ENCODE measurements around the gene MRPL38. TPM values are rescaled to one million over a fixed set of nuclear protein-coding genes. Genes with fewer than 3 reads are reported as not detected.

MRPL38 gene
- total RNA-seq, 1 experiment from 2014 or later = 219 TPM

DNA sequence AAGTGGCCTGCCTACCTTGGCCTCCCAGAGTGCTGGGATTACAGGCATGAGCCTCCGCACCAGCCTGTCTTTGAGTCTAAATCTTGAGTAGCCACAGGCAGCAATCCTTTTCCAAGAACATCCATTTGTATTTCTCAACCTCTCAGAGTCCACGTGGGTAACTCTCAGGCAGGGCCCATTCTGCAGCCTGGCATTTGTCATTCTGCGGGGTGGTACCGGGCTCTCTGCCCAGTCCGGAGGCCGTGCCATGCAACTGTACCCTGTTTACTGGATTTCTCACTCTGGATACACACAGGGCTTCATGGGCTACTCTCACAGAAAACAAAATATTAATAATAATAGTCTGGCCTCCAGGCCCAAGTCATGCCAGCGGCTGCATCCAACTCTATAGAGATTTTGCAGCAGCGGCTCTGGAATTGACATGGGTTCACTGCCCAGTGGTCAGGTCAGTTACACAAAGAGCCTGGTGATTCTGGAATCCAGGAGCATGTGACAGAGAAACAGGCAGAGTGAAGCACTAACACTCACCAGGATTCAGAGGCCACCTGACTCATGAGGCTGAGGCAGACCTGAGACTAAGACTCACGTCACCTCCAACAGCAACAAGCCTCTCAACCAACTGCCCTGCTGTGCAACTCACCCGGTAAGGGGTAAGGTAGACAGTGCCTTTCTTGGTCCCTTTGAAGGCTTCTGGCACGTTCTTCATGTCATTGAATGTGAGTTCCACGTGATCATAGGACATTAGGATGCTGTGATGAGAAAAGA, 53.6 kb downstream of the MRPL38 start:
- DNase-seq (ENCODE audit: low read depth, low spot score) (no peak), ATAC-seq (no peak)
- peaks cover 20% of the 10 kb centered on the region; the same call in 1 of the 2 replicates for H3K79me2 ChIP-seq (ENCODE audit: insufficient read depth, low read length)
- H3K4me3 ChIP-seq (replicated peaks in 1 of 2; ENCODE audit: low read depth in 1 of 2, low read length in 2 of 2) = no peak overlapping the region
- no peaks in the 10 kb centered on the region for H3K9me2 ChIP-seq (ENCODE audit: insufficient read depth)
- intact Hi-C loops (cut with micrococcal nuclease) = loop anchor here (10.0 kb wide), 1 partner anchor 176 kb away; no protein-coding TSS in a partner anchor
- no peak overlapping the region for H3K4me2 ChIP-seq (ENCODE audit: low read length)
- ChIA-PET POLR2A (interaction anchor here (1.3 kb wide), 1 partner anchor 71 kb away, joined by 6 read pairs; no protein-coding TSS in a partner anchor), CTCF (interaction anchor here (0.5 kb wide), 1 partner anchor 86 kb away, joined by 3 read pairs; no protein-coding TSS in a partner anchor), RAD21 (ENCODE audit: low non-redundant PET in 1 of 2, low total read pairs in 2 of 2, uncharacterized antibody in 2 of 2, unreplicated experiment in 2 of 2) (no interaction called here)
- no peak overlapping the region for H3K27ac ChIP-seq (ENCODE audit: low read depth, low read length)
- H3K4me1 ChIP-seq (ENCODE audit: control insufficient read depth in 1 of 2, insufficient read depth in 2 of 2, low read length in 2 of 2) = peaks cover 21 to 43% of the 10 kb centered on the region in 2 experiments
- H4K20me1 ChIP-seq (ENCODE audit: insufficient read depth) = no peaks in the 10 kb centered on the region
- BruUV-seq (replicated peaks) = no TSS peak
- TF ChIP-seq POLR2AphosphoS5 (IDR thresholded peaks at IDR 0.05; ENCODE audit: low read depth, low read length) (no peak; the same call in 1 of the 2 replicates), SP1 (IDR thresholded peaks at IDR 0.05; ENCODE audit: low read depth) (no peak), SIN3A (IDR thresholded peaks at IDR 0.05; ENCODE audit: low read depth) (no peak), RAD21 (IDR thresholded peaks at IDR 0.05; ENCODE audit: low read depth) (no peak), FOSL1 (IDR thresholded peaks at IDR 0.05; ENCODE audit: low read depth) (no peak), ZNF274 (IDR thresholded peaks at IDR 0.05; ENCODE audit: low read depth, low read length) (no peak), EZH2phosphoT487 (IDR thresholded peaks at IDR 0.05; ENCODE audit: borderline replicate concordance) (no peak), SRF (IDR thresholded peaks at IDR 0.05; ENCODE audit: low read depth) (no peak), POLR2A (IDR thresholded peaks at IDR 0.05; ENCODE audit: borderline replicate concordance, extremely low read depth, insufficient read depth, insufficient read length) (no peak), ZFX (IDR thresholded peaks at IDR 0.05) (no peak), YY1 (IDR thresholded peaks at IDR 0.05; ENCODE audit: extremely low read depth, insufficient replicate concordance, low read depth, low read length) (no peak), EGR1 (IDR thresholded peaks at IDR 0.05; ENCODE audit: low read depth) (no peak), ELF1 (IDR thresholded peaks at IDR 0.05; ENCODE audit: borderline replicate concordance, low read depth) (no peak)
- TF ChIP-seq, protein P1, sequence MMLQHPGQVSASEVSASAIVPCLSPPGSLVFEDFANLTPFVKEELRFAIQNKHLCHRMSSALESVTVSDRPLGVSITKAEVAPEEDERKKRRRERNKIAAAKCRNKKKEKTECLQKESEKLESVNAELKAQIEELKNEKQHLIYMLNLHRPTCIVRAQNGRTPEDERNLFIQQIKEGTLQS (IDR thresholded peaks at IDR 0.05) = no peak
- TF ChIP-seq, protein P2, sequence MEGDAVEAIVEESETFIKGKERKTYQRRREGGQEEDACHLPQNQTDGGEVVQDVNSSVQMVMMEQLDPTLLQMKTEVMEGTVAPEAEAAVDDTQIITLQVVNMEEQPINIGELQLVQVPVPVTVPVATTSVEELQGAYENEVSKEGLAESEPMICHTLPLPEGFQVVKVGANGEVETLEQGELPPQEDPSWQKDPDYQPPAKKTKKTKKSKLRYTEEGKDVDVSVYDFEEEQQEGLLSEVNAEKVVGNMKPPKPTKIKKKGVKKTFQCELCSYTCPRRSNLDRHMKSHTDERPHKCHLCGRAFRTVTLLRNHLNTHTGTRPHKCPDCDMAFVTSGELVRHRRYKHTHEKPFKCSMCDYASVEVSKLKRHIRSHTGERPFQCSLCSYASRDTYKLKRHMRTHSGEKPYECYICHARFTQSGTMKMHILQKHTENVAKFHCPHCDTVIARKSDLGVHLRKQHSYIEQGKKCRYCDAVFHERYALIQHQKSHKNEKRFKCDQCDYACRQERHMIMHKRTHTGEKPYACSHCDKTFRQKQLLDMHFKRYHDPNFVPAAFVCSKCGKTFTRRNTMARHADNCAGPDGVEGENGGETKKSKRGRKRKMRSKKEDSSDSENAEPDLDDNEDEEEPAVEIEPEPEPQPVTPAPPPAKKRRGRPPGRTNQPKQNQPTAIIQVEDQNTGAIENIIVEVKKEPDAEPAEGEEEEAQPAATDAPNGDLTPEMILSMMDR (IDR thresholded peaks at IDR 0.05 in 2 of 3, conservative IDR thresholded peaks at IDR 0.05 in 1 of 3; ENCODE audit: borderline replicate concordance in 1 of 3, insufficient read depth in 1 of 3, low read depth in 2 of 3, low read length in 2 of 3) = no peak
- TF ChIP-seq, protein P3, sequence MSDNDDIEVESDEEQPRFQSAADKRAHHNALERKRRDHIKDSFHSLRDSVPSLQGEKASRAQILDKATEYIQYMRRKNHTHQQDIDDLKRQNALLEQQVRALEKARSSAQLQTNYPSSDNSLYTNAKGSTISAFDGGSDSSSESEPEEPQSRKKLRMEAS (IDR thresholded peaks at IDR 0.05) = no peak
- TF ChIP-seq, protein P4, sequence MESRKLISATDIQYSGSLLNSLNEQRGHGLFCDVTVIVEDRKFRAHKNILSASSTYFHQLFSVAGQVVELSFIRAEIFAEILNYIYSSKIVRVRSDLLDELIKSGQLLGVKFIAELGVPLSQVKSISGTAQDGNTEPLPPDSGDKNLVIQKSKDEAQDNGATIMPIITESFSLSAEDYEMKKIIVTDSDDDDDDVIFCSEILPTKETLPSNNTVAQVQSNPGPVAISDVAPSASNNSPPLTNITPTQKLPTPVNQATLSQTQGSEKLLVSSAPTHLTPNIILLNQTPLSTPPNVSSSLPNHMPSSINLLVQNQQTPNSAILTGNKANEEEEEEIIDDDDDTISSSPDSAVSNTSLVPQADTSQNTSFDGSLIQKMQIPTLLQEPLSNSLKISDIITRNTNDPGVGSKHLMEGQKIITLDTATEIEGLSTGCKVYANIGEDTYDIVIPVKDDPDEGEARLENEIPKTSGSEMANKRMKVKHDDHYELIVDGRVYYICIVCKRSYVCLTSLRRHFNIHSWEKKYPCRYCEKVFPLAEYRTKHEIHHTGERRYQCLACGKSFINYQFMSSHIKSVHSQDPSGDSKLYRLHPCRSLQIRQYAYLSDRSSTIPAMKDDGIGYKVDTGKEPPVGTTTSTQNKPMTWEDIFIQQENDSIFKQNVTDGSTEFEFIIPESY (IDR thresholded peaks at IDR 0.05; ENCODE audit: extremely low read depth, insufficient replicate concordance, low read length) = no peak
- H3K27me3 ChIP-seq (ENCODE audit: insufficient read depth, low read length) = no peaks in the 10 kb centered on the region
- no peaks in the 10 kb centered on the region for H3K9me3 ChIP-seq (ENCODE audit: control insufficient read depth in 1 of 2, insufficient read depth in 1 of 2, low read depth in 1 of 2, low read length in 2 of 2)
- H2AFZ ChIP-seq (ENCODE audit: low read depth, low read length, poor library complexity, severe bottlenecking) = no peak overlapping the region
- H3K9ac ChIP-seq (ENCODE audit: low read length) = no peak overlapping the region
- H3K36me3 ChIP-seq (ENCODE audit: control insufficient read depth in 1 of 2, insufficient read depth in 2 of 2, low read length in 2 of 2) = peaks cover 25 to 27% of the 10 kb centered on the region in 2 experiments; a peak in 3 of 4 replicates
